ENCODE measurements around the gene DUSP28. TPM values are rescaled to one million over a fixed set of nuclear protein-coding genes. Genes with fewer than 3 reads are reported as not detected.

Gene DUSP28
- total RNA-seq, 2 experiments from 2014 or later = 4.5 to 6.2 TPM

GRCh38 chr2:240578488-240578887, 18.3 kb downstream of the DUSP28 start:
- ATAC-seq (no peak), DNase-seq (no peak)
- peaks cover 14% of the 10 kb centered on the region for H3K36me3 Mint-ChIP-seq (ENCODE audit: low read depth)
- no peaks in the 10 kb centered on the region for H3K27me3 Mint-ChIP-seq
- ChIA-PET CTCF (interaction anchor here (0.6 to 3.3 kb wide), 3 partner anchors 9 to 41 kb away, joined by 3 to 30 read pairs (median 10); partner anchors contain the start of gene RNPEPL1), POLR2A (interaction anchor here (2.7 kb wide), 1 partner anchor 12 kb away, joined by 12 read pairs; no protein-coding TSS in a partner anchor)
- H3K4me1 Mint-ChIP-seq (ENCODE audit: low read depth) = peaks cover 27% of the 10 kb centered on the region
- TF ChIP-seq, protein P1, sequence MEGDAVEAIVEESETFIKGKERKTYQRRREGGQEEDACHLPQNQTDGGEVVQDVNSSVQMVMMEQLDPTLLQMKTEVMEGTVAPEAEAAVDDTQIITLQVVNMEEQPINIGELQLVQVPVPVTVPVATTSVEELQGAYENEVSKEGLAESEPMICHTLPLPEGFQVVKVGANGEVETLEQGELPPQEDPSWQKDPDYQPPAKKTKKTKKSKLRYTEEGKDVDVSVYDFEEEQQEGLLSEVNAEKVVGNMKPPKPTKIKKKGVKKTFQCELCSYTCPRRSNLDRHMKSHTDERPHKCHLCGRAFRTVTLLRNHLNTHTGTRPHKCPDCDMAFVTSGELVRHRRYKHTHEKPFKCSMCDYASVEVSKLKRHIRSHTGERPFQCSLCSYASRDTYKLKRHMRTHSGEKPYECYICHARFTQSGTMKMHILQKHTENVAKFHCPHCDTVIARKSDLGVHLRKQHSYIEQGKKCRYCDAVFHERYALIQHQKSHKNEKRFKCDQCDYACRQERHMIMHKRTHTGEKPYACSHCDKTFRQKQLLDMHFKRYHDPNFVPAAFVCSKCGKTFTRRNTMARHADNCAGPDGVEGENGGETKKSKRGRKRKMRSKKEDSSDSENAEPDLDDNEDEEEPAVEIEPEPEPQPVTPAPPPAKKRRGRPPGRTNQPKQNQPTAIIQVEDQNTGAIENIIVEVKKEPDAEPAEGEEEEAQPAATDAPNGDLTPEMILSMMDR (IDR thresholded peaks at IDR 0.05) = no peak
- no peak overlapping the region for H3K4me3 Mint-ChIP-seq
- peak overlapping the region; percentile 82 for H3K27ac Mint-ChIP-seq
- H3K9me3 Mint-ChIP-seq = no peaks in the 10 kb centered on the region
- intact Hi-C loops (cut with micrococcal nuclease) = no loop called here

DNA sequence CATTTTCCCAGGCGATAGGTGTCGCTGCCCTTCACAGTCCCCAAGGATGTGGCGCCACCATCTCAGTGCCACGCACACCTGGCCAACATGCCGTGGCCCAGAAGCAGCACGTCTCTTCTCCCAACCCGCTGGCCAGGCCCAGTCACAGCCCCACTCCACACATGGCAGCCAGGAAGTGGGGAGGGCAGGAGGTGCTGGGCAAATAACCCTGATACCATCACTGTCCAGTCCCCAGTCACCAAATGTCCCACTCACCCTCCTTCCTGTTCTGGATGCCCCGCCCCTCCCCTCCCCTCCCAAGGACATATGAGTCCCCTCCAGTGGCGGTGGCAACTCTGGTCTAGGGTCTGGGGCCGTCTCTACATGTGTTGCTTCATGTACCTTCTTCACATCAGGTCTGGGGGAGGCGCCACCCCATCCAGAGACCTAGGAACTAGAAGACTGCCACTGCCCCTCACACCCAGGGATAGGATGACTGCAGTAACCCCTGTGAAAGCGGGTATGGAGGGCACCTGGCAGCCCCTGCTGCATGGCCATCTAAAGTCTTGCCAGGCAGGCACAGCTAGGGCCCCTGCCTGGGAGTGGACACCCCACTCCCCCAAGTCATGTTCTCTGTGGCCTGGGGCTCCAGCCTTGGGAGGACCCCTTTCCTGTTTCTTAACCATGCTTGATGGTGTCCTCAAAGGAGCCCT, 19.1 kb downstream of the DUSP28 start:
- POLR2A ChIA-PET = interaction anchor here (1.0 to 2.7 kb wide), 4 partner anchors 9 to 45 kb away, joined by 3 to 12 read pairs (median 3); no protein-coding TSS in a partner anchor
- Mint-ChIP-seq H3K27ac (peak overlapping the region; percentile 82), H3K4me3 (no peak overlapping the region), H3K36me3 (ENCODE audit: low read depth) (peaks cover 14% of the 10 kb centered on the region), H3K27me3 (no peaks in the 10 kb centered on the region), H3K9me3 (no peaks in the 10 kb centered on the region), H3K4me1 (ENCODE audit: low read depth) (peaks cover 30% of the 10 kb centered on the region)
- CTCF ChIA-PET = interaction anchor here (0.6 to 3.3 kb wide), 8 partner anchors 8 to 65 kb away, joined by 3 to 30 read pairs (median 8); partner anchors contain the start of gene RNPEPL1
- ATAC-seq = no peak
- TF ChIP-seq, protein P1 (IDR thresholded peaks at IDR 0.05) = no peak
- intact Hi-C loops (cut with micrococcal nuclease) = no loop called here
- no peak for DNase-seq

- intact Hi-C loops (cut with micrococcal nuclease) = no loop called here
- DNase-seq = peak; percentile 83
- POLR2A ChIA-PET = interaction anchor here (1.0 to 2.7 kb wide), 7 partner anchors 9 to 44 kb away, joined by 3 to 12 read pairs (median 3); partner anchors contain the start of gene RNPEPL1
- H3K4me3 Mint-ChIP-seq = no peak overlapping the region
- H3K36me3 Mint-ChIP-seq (ENCODE audit: low read depth) = peaks cover 19% of the 10 kb centered on the region
- peak; percentile 82 for ATAC-seq
- peak overlapping the region; percentile 82 for H3K27ac Mint-ChIP-seq
- H3K9me3 Mint-ChIP-seq = no peaks in the 10 kb centered on the region
- CTCF ChIA-PET = interaction anchor here (0.7 to 3.3 kb wide), 11 partner anchors 9 to 66 kb away, joined by 3 to 30 read pairs (median 5); partner anchors contain the start of gene RNPEPL1
- H3K27me3 Mint-ChIP-seq = no peaks in the 10 kb centered on the region
- TF ChIP-seq, protein P1 (IDR thresholded peaks at IDR 0.05) = peak; percentile 62
- H3K4me1 Mint-ChIP-seq (ENCODE audit: low read depth) = peaks cover 38% of the 10 kb centered on the region
Observed at GRCh38 chr2:240579771-240580614, 19.8 kb downstream of the DUSP28 start.

- H3K36me3 Mint-ChIP-seq (ENCODE audit: low read depth) = peaks cover 19% of the 10 kb centered on the region
Observed at GRCh38 chr2:240581811-240582210, 21.7 kb downstream of the DUSP28 start.

More at GRCh38 chr2:240581811-240582210, 21.7 kb downstream of the DUSP28 start:
- H3K9me3 Mint-ChIP-seq = no peaks in the 10 kb centered on the region
- ATAC-seq (no peak), DNase-seq (no peak)
- no peaks in the 10 kb centered on the region for H3K27me3 Mint-ChIP-seq
- H3K4me1 Mint-ChIP-seq (ENCODE audit: low read depth) = peaks cover 39% of the 10 kb centered on the region
- intact Hi-C loops (cut with micrococcal nuclease) = no loop called here
- ChIA-PET POLR2A (interaction anchor here (8.2 kb wide), 1 partner anchor 18 kb away, joined by 118 read pairs; the partner anchor contains the start of genes ANKMY1, DUSP28 and RNPEPL1), CTCF (no interaction called here)
- TF ChIP-seq, protein P1 (IDR thresholded peaks at IDR 0.05) = no peak
- H3K27ac Mint-ChIP-seq = no peak overlapping the region
- H3K4me3 Mint-ChIP-seq = no peak overlapping the region

Measured in activated CD8-positive, alpha-beta T cell treated with anti-CD3 and anti-CD28 coated beads for 36 hours (primary cell).